Stimulated activated CD8-positive, alpha-beta memory T cell treated with anti-CD3 and anti-CD28 coated beads, Interleukin-7, amount 100 ng/mL, for 24 hours (primary cell): ENCODE data around the gene DCBLD1.
"Not testable (repeated sequence)": the region's sequence is repeated elsewhere in the genome, so short reads cannot be mapped to it uniquely, and the experiment has no call there.

Experiments used
- DNase-seq: peaks from one replicate; pipeline ENCODE4 v3.0.0-alpha.2; 2020; ENCODE audit warnings: low read depth

DCBLD1 gene

GRCh38 chr6:117501722-117502121 lies 19.2 kb downstream of the DCBLD1 start:
- no peak for DNase-seq

GRCh38 chr6:117502580-117502979 lies 20.1 kb downstream of the DCBLD1 start:
- DNase-seq = no peak

DNA sequence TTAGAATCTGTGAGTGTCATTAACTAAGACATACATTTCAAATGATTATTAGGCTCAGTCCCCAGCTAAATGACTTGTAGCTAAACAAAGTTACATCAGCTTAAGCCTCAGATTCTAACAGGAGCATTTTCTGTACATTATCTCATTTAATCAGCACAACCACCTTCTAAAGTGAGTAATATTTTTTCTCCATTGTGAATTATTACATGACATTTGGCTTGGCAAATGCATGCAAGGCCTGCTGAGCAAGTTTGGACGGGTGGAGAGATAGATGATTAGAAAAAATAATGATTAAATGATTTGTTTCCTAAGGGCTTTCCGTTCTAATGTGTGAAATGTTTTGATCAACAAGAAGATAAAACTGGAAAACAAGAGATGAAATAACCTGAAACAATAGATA lies 20.7 kb downstream of the DCBLD1 start:
- DNase-seq = no peak

- no peak for DNase-seq
These were observed 22.1 kb downstream of the DCBLD1 start for GRCh38 chr6:117504478-117505144.

DNA sequence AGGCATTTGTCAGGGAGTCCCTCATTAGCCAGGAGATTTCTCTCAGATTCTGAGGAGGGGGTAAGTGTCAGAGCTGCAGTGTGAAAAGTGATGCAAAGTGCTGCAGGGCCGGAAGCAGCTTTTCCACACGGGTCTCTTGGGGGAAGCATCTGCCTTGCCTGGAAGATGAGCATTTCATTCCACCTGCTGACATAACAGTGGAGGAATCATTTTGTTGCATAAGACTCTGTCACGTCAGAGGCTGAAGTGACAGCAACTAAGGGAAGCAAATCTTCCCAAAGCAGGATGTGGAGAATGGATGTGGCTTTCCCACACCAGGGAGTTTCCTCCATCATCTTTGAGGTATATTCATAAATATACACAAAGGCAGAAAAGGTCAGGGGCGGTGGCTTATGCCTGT lies 22.8 kb downstream of the DCBLD1 start:
- no peak for DNase-seq

DNA sequence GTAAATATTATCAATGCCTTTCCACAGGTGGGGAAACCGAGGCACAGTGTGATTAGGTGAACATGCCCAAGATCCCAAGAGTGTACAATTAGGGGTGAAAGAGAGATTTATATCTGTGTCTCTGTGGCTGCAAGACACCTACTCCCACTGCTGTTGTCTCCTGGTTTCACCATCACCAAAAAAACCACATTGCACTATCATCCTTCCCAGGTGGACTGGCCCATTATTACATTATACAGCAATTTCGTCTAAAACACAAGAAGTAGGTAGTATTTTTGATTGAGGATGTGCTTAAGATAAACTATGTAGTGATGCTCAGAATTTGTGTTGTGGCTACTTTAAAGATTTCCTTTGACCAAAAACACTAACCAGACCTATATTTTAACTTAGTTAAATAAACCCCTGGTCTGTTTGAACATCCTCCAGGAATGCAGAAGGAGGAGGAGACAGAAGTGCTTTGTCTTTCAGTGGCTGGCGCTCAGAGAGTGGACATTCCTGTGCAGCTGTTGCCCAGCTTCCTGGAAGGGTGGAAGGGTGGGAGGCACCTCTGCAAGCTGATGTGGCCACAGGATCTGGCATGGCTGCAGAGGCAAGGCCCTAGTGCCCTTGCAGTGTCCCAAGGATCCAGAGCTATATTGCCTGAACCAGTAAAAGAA lies 23.8 kb downstream of the DCBLD1 start:
- DNase-seq = no peak

GRCh38 chr6:117506907-117507306 lies 24.4 kb downstream of the DCBLD1 start:
- no peak for DNase-seq

- no peak for DNase-seq
These were observed 26.0 kb downstream of the DCBLD1 start for GRCh38 chr6:117508450-117508971.

GRCh38 chr6:117509021-117509420 lies 26.5 kb downstream of the DCBLD1 start:
- no peak for DNase-seq

- no peak for DNase-seq
These were observed 29.8 kb downstream of the DCBLD1 start for GRCh38 chr6:117512056-117512828.

DNA sequence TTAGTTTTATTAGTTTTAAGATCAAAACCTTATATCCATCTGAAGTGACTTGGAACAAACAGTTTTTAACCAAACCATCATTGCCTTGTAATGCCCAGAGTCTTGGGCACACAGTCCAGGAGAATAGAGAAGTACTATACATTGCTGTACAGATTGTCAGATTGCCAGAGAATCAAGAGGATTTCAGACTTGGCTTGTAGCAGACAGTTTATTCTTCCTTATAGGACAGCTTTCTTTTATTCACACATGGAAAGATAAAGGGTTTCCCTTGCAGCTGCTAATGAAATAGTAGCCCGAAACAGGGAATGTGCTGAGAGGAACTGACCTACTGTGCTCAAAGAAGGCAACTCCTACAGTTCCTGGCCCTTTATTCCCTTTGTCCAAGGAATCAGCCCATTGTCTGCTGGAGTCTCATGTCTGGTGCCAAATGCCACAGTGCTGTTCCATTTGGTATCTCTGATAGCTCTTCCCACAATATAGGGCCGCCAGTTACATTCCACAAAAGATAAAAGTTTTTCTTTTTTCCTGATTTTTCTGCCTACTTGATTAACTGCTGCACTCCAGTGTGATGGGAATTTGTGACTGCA lies 30.6 kb downstream of the DCBLD1 start:
- DNase-seq = no peak

DNA sequence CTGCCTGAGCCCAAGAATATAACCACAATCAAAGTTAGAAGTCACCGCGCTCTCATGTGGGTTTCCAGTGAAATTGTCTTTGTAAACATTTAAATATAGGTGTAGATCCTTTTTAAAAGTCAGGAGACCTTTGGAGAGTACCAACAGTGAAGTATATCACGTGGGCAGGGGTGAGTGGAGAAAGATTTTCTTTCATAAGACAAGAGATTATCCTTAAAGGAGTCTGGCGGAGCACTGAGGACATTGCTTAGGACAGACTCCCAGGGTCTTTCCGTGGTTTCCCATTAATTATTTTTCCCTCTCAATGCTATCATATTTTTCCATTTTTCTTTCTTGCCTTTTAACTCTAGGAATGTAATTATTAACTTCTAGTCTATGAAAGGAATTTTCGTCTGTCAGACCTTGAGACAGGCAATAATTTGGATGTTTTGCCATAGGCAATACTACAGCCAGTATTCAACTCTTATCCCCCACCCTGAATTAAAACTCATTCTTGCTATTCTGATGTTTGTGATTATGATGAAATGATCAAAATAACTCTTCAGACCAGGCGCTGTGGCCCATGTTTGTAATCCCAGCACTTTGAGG lies 31.4 kb downstream of the DCBLD1 start:
- no peak for DNase-seq

DNA sequence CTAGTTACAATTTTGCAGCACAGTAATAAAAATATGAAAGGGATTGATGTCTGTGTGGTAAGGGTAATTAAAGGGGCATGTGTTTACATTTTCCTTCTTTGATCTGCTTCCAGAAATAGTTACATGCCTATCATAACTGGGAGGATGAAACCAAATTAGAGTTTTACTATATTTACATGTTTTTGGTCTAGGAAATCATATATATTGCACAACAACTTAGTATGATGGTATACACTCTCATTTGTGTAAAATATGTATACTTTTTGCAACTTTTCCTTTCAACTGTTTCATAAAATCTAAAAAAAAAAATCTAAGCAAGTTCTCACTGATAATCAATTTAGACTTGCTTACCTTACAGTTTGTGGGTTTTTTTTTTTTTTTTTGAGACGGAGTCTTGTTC lies 32.2 kb downstream of the DCBLD1 start:
- no peak for DNase-seq

- no peak for DNase-seq
These were observed 32.9 kb downstream of the DCBLD1 start for GRCh38 chr6:117515326-117515725.

DNA sequence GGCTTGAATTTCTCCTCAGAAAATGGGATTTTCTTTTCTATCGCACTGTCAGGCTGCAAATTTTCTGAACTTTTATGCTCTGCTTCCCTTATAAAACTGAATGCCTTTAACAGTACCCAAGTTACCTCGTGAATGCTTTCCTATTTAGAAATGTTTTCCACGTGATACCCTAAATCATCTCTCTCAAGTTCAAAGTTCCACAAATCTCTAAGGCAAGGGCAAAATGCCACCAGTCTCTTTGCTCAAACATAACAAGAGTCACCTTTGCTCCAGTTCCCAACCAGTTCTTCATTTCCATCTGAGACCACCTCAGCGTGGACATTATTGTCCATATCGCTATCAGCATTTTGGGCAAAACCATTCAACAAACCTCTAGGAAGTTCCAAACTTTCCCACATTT lies 35.5 kb downstream of the DCBLD1 start:
- not testable (repeated sequence) for DNase-seq

GRCh38 chr6:117518870-117519269 lies 36.4 kb downstream of the DCBLD1 start:
- no peak for DNase-seq

GRCh38 chr6:117520603-117521395 lies 38.3 kb downstream of the DCBLD1 start:
- no peak for DNase-seq

- DNase-seq = no peak
These were observed 39.5 kb downstream of the DCBLD1 start for GRCh38 chr6:117521791-117522502.

GRCh38 chr6:117525607-117526006 lies 43.1 kb downstream of the DCBLD1 start:
- DNase-seq = no peak

GRCh38 chr6:117530467-117531242 lies 48.2 kb downstream of the DCBLD1 start:
- DNase-seq = no peak
